PC-3 (cell line): Measurements from ENCODE around the gene ADK.

ENCODE experiments used
- EZH2 ChIP-seq: fragments of 300-600 bp; sonication (generic); IDR thresholded peaks from one replicate; pipeline ENCODE4 v1.6.1; 2017; ENCODE audit warnings: antibody characterized with exemption, mild to moderate bottlenecking, low read length; ENCODE audit not compliant: unreplicated experiment
- EZH2phosphoT487 ChIP-seq: fragments of 300-600 bp; sonication (generic); IDR thresholded peaks from 2 replicates; pipeline ENCODE4 v1.6.1; 2018; ENCODE audit warnings: mild to moderate bottlenecking, antibody characterized with exemption, low read length, borderline replicate concordance
- TF ChIP-seq, protein P1 (sequence below): fragments of 300-600 bp; sonication (generic); conservative IDR thresholded peaks from 2 replicates; pipeline ENCODE4 v1.5.1; 2017; ENCODE audit warnings: antibody characterized with exemption, low read depth, mild to moderate bottlenecking, low read length

- TF ChIP-seq, protein P1, sequence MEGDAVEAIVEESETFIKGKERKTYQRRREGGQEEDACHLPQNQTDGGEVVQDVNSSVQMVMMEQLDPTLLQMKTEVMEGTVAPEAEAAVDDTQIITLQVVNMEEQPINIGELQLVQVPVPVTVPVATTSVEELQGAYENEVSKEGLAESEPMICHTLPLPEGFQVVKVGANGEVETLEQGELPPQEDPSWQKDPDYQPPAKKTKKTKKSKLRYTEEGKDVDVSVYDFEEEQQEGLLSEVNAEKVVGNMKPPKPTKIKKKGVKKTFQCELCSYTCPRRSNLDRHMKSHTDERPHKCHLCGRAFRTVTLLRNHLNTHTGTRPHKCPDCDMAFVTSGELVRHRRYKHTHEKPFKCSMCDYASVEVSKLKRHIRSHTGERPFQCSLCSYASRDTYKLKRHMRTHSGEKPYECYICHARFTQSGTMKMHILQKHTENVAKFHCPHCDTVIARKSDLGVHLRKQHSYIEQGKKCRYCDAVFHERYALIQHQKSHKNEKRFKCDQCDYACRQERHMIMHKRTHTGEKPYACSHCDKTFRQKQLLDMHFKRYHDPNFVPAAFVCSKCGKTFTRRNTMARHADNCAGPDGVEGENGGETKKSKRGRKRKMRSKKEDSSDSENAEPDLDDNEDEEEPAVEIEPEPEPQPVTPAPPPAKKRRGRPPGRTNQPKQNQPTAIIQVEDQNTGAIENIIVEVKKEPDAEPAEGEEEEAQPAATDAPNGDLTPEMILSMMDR, result no peak
- TF ChIP-seq EZH2 (no peak), EZH2phosphoT487 (no peak)
Measured at GRCh38 chr10:74602576-74602975, 451.6 kb downstream of the ADK start.
